GM20431 (cell line): Measurements from ENCODE around the gene PLEKHA7.

ENCODE experiments used
- in situ Hi-C: fragments of 300-500 bp; cut with MseI, MboI; formaldehyde crosslinking; loops from one replicate; pipeline ENCODE4 v1.15.0; 2020; ENCODE audit warnings: low sequenced_read_pairs; ENCODE audit not compliant: unreplicated experiment

Gene PLEKHA7

DNA sequence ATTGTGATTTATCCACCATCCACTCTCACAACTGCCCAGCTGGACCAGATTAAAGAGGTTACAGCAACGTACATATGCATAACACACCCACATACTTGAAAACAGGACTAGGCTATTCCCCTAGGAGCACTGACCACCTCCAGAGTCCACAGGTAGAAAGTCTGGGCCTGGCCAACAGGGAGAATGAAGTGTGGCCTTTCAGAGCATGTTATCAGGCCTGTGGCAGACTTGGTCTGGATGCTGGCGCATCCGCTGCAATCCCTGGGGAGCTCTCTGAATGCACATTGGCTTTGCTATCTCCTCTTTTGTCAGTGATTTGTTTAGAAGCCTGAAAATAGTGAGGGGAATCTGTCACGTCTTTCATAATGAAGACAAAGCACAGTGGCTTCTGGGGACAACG lies 189.1 kb downstream of the PLEKHA7 start:
- in situ Hi-C loops, result no loop called here

DNA sequence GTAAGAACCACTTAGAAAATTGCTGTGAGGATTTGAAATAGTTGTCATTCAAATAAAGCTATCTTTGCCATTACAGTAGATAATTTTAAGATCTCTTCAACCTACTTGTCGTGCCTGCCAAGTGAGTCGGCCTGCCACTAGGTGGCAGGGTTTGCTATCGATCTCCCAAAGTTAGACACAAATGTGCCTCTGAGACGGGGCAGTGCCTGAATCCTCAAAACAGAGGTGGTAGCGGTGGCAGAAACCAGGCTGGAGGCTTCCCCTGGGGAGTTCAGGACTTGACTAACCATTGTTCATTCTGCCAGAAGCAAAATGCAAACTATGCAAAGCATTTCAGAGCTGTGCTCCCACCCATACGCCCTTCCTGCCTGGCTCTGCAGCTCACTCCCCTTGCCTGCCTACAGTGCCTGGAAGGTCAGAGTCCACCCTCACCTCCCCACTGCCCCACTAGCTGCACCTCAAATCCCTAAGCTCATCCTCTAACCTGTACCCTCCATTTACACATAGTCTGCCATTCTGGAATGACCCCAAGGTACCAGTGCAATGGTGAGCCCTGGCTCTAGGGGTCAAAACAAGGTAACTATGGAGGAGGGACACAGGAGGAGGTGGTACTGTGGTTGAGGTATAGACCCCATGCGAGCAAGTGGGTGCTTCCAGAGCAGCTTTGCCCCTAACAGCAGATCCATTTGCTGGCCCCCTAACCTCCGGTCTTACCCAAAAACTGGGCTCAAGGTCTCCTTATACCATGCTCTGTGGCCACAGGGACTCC lies 193.7 kb downstream of the PLEKHA7 start:
- in situ Hi-C loops, result no loop called here

DNA sequence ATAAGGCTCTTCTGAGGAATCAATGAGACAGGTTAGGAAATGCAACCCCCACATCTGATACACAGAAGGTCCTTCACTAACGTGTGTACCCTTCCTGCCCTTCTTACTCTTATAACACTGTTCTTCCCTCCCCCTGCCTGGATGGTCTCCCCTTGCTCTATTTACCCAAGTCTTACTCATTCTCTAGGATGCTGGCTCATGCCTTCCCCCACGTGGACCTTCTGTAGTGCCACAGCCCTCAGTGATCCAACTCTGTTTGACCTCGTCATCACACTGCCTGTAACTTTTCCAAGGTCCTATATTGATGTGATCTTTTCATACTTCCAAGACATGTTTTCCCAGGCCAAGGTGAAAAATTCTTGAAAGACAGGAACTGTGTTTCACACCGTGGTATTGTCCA lies 195.9 kb downstream of the PLEKHA7 start:
- in situ Hi-C loops, result loop anchor here (10.0 kb wide), 1 partner anchor 247 kb away; no protein-coding TSS in a partner anchor

DNA sequence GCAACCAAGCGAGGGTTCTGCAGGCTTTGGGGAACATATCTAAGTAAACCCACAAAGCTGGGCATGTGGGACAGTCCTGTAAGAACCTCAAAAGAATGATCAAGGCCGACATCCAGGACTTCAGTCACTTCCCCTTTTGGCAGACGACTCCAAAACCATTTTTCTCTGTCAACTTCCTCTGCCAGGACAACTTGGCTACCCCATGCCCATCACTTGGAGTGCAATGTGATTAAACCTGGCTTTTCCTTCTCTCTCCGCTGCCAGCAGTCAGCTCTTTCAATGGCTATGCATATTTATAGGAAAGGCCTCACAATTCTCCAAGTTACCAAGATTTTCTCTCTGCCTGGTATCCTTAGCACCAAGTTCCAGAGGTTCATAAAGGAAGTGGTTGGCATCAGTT lies 196.9 kb downstream of the PLEKHA7 start:
- in situ Hi-C loops, result loop anchor here (10.0 kb wide), 1 partner anchor 247 kb away; no protein-coding TSS in a partner anchor

DNA sequence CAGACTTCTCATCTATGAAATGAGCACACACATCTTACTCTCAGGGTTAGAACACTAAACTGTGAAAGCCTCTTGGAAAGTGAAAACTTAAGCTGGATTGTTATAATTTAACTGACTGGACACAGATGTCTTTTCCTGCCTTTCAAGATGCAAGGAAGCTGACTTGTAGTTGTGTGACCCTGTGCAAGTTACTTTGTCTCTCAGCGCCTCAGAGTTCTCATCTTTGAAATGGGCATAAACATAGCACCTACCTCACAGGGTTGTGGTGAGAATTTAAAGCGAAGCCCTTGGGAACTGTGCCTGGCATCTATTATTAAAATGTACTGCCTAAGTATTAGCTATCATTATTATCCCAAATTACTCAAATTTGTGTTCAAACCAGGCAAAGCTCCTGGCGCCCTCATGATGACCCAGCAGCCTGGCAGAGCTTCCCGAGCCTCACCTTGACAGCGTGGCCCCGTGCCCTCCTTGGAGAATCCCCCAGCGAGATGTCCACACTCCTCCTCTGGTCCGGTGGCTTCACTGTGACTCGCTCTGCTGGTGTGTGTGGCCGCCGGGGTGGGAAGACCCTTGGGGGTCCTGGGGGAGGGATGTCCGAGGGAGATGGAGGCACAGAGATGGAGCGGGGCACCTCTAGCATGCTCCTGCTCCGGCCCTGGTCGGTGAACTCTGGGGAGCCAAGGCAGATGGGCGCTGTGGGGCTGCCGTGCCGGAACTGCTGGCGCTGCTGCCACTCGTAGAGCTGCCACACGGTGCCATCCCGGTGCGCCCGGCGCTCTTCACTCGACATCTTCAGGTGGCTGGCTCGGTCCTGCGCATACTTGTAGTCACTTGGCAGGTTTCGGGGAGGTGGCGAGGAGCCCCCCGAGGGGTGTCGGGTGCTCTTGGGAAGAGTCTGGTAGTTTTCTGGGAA lies 197.6 kb downstream of the PLEKHA7 start:
- in situ Hi-C loops, result loop anchor here (10.0 kb wide), 1 partner anchor 248 kb away; no protein-coding TSS in a partner anchor

DNA sequence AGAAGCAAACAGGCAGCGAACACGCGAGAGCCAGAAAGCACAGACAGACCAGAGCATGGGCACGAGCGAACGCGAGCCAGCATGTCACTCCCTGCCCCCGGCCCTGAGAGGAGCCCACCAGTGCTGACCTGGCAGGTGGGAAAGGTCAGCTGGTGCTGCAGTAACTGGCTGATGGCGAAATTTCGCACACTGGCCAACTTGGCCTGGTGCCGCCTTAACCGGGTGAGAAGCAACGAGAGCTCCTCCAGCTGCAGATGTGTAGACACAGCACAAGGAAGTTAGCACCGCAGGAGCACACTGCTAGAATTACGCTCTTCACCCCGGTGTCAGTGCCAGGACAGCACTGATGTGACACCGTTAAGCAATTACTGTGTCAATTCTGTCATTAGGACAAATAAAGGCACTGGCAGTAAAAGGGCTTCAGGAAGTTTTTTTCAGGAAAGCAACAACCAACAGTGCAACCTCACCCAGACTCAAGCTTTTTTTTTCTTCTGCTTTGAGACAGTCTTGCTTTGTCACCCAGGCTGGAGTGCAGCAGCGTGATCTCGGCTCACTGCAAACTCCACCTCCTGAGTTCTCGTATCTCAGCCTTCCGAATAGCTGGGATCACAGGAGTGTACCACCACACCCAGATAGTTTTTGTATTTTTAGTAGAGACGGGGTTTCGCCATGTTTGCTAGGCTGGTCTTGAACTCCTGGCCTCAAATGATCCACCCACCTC lies 199.0 kb downstream of the PLEKHA7 start:
- in situ Hi-C loops, result loop anchor here (10.0 kb wide), 1 partner anchor 250 kb away; no protein-coding TSS in a partner anchor

DNA sequence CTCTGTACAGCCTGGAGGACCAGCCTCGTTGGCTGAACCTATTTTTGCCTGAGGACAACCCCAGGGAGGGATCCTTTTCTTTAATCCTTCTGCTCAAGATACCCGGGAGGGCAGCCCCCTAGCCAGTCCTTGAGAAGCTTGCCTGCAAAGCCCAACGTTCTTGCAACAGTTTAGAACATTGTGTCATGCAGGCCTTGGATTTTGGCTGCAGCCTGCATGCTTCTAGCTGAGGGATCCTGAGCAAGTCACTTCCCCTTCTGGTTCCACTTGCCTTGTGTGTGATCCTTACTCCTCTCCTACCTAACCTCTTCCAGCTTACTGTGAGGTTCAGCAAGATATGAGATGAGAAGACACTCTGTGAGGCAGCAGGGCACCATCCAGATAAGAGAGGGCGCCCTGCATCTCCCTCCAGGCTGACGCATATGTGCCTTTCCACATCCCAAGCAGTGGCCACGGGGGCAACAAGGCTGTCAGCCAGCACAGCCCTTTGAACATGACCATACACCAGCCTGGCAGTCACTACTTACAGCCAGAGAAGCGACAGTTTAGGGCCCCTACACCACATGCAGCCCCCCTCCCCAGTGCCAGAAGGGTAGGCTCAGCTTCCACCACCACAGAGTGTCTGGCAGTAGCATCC lies 199.7 kb downstream of the PLEKHA7 start:
- in situ Hi-C loops, result loop anchor here (10.0 kb wide), 1 partner anchor 250 kb away; no protein-coding TSS in a partner anchor

DNA sequence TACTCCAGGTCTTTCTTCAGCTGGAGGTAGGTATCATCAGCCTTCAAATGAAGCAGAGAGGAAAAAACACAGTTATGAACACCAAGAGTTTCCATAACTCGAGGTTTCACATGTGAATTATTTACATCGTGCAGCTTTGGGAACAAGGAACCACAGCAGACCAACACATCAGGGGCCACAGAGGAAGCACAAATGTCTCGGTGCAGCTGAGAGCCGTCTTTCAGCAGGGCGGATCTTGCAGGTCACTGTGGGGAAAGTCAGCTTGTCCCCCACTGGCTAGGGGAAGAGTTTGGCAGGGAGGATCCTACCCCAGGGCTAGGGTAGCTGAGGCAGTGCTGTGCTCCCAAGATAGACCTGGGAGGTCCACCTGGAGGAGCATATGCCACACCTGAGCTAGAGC lies 201.1 kb downstream of the PLEKHA7 start:
- in situ Hi-C loops, result loop anchor here (10.0 kb wide), 1 partner anchor 252 kb away; no protein-coding TSS in a partner anchor

DNA sequence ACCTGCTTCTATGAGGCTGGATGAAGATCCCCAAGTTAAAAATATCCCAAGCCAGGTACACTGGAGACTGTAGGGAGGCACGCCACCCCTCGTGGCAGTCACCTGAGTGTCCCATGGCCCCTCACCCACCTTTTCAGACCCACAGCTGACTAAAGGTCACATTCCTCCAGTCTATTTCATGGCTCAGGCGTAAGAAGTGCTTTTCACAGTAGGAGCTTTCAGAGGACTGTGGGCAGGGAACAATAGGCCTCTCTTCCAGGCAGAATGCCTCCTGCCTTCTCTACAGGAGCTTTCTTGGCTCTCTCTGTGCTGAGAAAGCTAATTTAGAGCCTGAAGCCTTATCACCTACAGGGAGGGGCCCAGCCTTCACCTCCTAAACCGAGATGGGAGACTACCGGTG lies 201.9 kb downstream of the PLEKHA7 start:
- in situ Hi-C loops, result loop anchor here (10.0 kb wide), 1 partner anchor 253 kb away; no protein-coding TSS in a partner anchor

DNA sequence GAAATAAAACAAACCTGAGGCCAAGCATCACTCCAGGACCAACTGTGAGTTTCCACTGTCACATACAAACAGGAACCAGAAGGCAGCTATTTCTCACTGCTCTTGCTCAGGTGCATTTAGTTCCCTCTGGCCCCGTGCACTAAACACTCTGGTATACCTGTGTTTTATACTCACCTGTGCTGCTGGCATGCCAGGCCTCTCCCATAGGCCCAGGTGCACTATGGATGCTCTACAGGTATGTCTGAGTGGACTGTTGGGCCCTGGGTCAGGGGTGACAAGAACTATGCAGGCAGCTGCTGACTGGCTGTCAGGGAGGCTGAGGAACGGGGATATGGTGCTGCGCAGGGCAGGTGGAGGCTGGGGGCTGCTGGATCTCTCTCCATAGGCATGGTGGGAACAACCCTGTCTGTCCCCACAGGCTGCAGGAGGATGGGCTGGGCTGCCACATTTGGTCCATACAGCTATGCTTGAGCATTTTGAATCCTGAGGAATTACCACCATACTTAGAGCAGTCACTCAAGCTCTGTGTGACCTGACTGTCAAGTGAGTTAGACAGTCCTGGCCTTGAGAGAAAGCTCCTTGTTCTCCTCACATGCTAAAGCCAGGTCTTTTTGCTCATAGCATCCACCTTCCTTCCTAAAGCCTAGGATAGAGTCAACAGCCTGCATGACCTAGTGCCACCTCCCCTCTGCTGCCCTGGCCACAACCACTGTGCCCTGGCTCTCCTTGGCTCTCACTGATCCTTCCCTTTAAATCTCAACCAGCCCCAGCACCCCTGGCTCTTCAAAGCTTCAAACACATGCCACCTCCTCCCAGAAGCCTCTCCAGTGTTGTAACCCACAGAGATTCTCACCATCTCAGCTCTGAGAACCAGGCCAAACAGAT lies 202.8 kb downstream of the PLEKHA7 start:
- in situ Hi-C loops, result loop anchor here (10.0 kb wide), 1 partner anchor 253 kb away; no protein-coding TSS in a partner anchor

DNA sequence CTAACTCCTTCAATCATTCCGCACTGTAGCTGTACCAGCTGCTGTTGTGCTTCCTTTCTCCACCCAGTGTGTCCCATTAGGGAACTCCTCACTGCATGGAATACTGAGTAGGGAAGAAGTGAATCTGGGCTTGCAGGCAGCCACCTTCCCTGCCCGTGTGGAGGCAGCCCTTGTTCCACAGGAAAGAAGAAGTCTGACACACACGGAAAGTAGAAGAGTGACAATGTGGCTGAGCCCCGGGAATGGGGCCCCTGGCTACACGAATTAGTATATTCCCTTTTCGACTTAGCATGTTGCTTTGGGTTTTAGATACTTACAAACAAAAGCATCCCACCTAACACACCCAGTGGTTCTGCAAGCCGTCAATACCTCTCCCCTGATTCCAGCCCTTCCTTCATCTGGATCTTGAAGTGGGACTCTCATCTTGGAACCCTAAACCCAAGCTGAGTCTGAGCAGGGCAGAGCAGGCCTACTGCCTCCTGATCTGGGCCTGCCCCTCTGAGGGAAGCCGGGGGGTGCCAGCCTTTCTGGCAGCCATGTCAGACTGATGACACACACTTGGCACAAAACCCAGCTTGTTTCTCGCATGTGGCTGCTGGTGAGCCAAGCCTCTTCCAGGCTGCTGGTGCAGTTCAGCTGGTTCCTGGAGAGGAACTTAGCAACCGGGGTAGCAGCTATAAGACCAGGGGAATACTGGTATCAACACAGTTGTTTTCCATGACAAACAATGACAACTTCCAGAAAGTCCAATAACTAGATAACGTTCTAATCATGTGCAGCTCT lies 204.1 kb downstream of the PLEKHA7 start:
- in situ Hi-C loops, result loop anchor here (10.0 kb wide), 1 partner anchor 255 kb away; no protein-coding TSS in a partner anchor

DNA sequence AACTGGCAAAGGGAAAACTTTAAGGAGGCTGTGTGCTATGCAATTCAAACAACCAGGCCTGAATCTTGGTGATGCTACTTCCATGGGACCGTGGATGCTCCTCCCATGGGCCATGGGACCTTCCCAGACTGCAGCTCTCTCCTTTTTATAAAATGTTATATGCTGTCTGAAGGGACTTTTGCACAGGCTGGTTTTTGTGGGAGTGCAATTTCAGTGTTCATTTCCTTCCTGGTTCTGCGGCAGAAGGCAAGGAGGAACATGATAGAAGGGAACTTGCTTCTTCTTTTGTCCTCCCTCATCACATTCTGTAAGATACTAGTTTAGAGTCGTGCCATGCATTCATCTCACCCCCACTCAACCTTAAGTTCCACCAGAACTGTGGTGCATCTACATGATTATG lies 206.9 kb downstream of the PLEKHA7 start:
- in situ Hi-C loops, result no loop called here

DNA sequence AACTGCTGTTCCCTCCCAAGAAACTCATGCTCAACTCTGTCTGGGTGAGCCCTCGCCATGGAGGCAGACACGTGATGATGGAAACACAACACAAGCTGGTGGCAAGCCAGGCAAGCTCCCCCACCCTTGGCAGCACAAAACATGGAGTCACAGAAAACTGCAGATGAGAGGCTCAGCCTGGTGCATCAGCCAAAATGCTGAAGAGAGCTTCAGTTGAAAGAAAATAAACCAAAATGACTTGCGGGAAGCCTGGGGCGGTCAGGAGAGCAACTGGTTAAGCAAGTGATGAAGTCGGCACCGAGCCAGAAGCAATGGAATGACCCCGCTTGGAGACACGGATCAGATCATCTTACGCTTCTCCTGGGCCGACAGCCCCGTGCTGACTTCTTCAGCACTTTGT lies 207.4 kb downstream of the PLEKHA7 start:
- in situ Hi-C loops, result no loop called here

DNA sequence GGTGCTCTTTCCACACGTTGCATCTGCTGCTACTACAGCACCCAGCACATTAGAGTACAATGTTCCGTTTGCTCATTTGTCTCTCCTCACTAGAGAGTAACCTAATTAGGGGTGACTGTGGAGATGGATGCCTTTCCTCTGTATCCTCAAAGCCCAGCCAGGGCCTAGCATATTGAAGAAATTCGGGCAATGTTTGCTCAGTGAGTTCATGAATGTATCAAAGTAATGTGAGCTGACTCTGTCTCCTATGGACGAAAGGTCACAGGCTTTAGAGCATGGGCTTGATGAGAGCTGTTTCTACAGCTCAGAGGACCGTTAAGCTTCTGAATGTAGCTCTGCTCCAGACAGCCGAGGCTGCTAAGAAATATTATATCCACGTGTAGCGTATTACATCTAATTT lies 208.3 kb downstream of the PLEKHA7 start:
- in situ Hi-C loops, result no loop called here

DNA sequence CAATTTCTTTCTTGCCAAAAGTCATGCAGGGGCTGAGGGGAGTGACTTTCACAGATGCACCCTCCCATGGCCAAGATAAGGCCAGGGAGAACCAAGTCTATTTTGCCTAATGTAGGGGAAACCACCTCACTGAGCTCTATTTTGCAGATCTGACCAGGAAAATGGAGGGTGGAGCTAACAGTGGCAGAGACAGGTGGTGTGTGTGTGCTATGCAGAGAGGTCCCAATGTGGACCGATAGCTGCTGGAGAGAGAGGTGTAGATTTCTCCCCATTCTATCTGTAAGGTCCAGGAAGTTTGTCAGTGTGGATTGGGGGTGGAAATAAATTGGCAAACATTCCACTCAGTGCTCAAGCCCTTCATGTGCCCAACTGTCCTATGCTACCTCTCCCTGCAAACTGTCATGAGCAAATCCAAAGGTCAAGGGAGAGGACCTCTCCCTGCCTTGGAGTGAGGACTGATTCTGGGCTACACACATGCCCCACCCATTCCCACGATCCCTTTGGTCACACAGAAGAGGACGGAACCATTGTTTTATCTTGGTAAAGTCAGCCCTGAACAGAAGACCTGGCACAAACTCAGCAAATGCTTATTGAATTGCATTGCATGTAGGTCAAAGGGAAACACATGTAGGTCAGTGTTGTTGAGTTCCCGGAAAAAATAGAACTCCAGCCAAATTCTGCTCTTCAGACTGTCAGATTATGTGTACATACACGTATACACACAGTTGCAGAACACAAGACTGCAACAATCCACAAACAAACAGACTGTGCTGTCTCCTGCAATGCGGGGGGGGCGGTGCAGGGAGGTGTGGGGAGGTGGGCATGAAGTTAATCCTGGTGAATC lies 209.9 kb downstream of the PLEKHA7 start:
- in situ Hi-C loops, result no loop called here

DNA sequence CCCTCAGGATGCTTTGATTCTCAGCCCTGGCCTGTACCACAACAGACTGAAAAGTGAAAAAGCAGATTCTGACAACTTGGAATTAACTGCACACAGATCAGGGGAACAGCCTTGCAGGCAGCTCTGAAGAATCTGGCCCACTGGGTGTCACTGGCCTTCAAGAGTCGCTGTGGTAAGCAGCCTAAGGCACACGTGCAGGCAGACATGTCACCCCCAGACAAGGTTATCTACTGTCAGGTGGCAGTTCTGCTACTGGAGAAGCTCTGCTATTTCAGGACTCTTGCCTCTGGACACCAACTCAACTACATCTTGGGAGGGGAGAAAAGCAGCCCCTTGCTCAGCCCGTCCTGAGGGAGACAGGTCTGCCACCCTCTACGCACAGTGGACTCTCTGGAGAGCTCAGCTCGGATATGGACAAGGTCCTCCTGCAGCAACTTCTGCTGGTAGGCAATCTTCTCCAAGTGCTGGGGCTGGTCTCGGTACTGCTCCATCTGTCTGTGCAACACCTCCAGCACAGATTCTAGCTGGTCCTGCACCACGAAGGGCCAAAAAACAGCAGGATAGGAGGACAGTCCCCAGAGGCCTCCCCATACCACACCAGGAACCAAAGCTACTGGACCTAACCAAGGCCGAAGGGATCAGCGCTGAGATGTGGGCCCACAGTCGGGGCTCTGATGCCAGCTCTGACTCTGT lies 212.8 kb downstream of the PLEKHA7 start:
- in situ Hi-C loops, result no loop called here
